Type B pancreatic cell (in vitro differentiated cells): ENCODE data around the gene PAK1. TPM values are rescaled to one million over a fixed set of nuclear protein-coding genes. Genes with fewer than 3 reads are reported as not detected.
"Not testable (repeated sequence)": the region's sequence is repeated elsewhere in the genome, so short reads cannot be mapped to it uniquely, and the experiment has no call there.

ENCODE experiments used
- DNase-seq: peaks from one replicate; pipeline ENCODE4 v3.0.0; 2021; ENCODE audit warnings: mixed read lengths; ENCODE audit not compliant: unreplicated experiment; ENCODE audit errors: extremely low spot score
- H3K27ac Mint-ChIP-seq: 2 replicates; pipeline ENCODE4 v1.8.0; 2021; ENCODE audit warnings: mild to moderate bottlenecking, mixed read lengths
- H3K27me3 Mint-ChIP-seq: 2 replicates; pipeline ENCODE4 v1.8.0; 2021; ENCODE audit warnings: mixed read lengths
- H3K36me3 Mint-ChIP-seq: 2 replicates; pipeline ENCODE4 v1.8.0; 2021; ENCODE audit warnings: mixed read lengths
- H3K4me1 Mint-ChIP-seq: one replicate; pipeline ENCODE4 v1.8.0; 2021; ENCODE audit warnings: mixed read lengths; ENCODE audit not compliant: unreplicated experiment
- H3K4me3 Mint-ChIP-seq: 2 replicates; pipeline ENCODE4 v1.8.0; 2021; ENCODE audit warnings: mild to moderate bottlenecking, mixed read lengths
- H3K9me3 Mint-ChIP-seq: 2 replicates; pipeline ENCODE4 v1.8.0; 2021; ENCODE audit warnings: mixed read lengths
- total RNA-seq: library from RNA; stranded (reverse); gene quantifications from 2 replicates; pipeline ENCODE4 v1.2.1, GENCODE V29; 2021; ENCODE audit warnings: low replicate concordance
- TF ChIP-seq, protein P1 (sequence below): fragments of 200-600 bp; sonication (generic); conservative IDR thresholded peaks from 2 replicates; pipeline ENCODE4 v1.5.0; 2021; ENCODE audit warnings: antibody characterized with exemption, mild to moderate bottlenecking

PAK1 gene
- total RNA-seq, 1 donor from 2014 or later, result 70.3 TPM

DNA sequence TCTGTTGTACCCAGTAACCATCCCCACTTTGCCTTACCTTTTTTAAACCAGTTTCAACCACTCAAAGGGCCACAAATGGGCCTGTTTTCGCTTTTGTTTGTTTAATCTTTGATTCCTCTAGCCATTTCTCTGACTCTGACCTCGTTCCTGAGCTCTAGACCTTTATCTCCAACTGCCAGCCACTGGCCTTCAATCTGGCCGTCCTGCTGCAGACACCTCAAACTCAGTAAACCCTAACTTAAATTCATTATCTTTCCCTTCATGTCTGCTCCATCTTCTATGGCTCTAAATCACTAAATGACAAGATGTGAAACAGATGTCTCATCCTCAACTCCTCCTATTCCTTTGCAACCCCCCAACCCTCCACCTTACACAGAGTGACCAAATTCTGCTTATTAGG lies 171.1 kb downstream of the PAK1 start:
- Mint-ChIP-seq H3K27ac (no peak overlapping the region), H3K27me3 (no peaks in the 10 kb centered on the region), H3K4me1 (no peaks in the 10 kb centered on the region), H3K36me3 (no peaks in the 10 kb centered on the region), H3K4me3 (no peak overlapping the region), H3K9me3 (no peaks in the 10 kb centered on the region)
- no peak for DNase-seq
- TF ChIP-seq, protein P1, sequence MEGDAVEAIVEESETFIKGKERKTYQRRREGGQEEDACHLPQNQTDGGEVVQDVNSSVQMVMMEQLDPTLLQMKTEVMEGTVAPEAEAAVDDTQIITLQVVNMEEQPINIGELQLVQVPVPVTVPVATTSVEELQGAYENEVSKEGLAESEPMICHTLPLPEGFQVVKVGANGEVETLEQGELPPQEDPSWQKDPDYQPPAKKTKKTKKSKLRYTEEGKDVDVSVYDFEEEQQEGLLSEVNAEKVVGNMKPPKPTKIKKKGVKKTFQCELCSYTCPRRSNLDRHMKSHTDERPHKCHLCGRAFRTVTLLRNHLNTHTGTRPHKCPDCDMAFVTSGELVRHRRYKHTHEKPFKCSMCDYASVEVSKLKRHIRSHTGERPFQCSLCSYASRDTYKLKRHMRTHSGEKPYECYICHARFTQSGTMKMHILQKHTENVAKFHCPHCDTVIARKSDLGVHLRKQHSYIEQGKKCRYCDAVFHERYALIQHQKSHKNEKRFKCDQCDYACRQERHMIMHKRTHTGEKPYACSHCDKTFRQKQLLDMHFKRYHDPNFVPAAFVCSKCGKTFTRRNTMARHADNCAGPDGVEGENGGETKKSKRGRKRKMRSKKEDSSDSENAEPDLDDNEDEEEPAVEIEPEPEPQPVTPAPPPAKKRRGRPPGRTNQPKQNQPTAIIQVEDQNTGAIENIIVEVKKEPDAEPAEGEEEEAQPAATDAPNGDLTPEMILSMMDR, result no peak

DNA sequence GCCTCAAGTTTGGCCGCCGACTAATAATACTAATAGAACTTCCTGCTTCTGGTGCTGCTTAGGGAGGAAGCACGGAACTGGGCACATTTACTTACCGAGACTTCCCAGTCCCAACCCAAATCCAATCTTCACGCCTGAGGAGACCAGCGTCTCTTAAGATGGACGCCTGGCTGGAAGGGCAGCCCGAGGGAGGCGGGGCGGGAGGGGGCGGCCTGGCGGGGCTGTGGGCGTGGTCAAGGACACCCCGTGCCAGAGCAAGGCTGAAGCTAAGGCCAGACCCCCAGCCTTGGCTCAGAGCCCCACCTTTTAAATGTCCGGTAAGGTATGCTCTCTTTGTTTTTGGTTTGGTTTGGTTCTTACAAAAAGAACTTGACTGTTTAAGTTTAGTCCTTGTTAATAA lies 172.4 kb downstream of the PAK1 start, which contains the start of gene GDPD4:
Gene GDPD4, minus strand, starts transcription at position 177 of the 400 bp plus-strand sequence. CDS start 16,549 bp downstream, outside the sequence.
- no peak for DNase-seq
- Mint-ChIP-seq H3K36me3 (no peaks in the 10 kb centered on the region), H3K9me3 (no peaks in the 10 kb centered on the region), H3K4me1 (no peaks in the 10 kb centered on the region), H3K27me3 (no peaks in the 10 kb centered on the region), H3K27ac (no peak within 1 kb of the TSS), H3K4me3 (no peak within 1 kb of the TSS)
- TF ChIP-seq, protein P1, result no peak

DNA sequence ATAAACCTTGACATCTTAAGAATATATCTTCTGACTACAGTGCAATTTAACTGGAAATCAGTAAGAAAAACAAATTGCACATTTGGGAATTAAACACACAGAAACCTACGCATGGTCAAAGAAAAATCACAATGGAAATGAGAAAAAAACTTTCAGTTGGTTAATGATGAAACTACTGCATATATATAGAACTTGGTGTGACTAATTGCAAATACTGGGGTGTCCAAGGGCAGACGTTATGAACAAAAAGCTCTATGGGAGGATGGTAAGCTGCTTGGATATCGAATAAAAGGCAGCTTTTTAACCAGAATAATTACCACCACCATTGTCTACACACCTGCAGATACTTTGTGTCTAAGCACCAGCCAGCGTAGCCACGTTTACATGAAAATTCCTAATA lies 173.2 kb downstream of the PAK1 start:
- Mint-ChIP-seq H3K27me3 (no peaks in the 10 kb centered on the region), H3K27ac (no peak overlapping the region), H3K9me3 (no peaks in the 10 kb centered on the region), H3K36me3 (no peaks in the 10 kb centered on the region), H3K4me1 (no peaks in the 10 kb centered on the region), H3K4me3 (no peak overlapping the region)
- DNase-seq, result no peak
- TF ChIP-seq, protein P1, result no peak

DNA sequence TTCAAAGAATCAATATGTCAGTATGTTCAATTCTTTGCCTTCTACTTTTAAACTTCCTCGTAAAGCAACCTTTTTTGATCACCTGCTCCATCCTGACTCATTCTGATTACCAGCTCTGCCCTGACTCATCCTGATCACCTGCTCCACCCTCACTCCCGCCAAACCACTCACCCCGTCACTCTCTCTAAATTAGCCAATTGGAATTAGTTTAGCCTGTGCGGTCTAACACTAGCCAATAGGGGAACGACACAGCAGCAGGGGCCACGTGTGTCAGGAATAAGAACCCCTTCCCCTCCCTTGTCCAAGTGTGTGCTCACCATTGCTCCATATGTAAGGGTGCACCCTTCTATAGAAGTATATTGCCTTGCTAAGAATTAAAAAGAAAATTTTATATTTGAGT lies 173.9 kb downstream of the PAK1 start:
- H3K4me3 Mint-ChIP-seq, H3K27me3 Mint-ChIP-seq, DNase-seq: not testable (repeated sequence)

DNA sequence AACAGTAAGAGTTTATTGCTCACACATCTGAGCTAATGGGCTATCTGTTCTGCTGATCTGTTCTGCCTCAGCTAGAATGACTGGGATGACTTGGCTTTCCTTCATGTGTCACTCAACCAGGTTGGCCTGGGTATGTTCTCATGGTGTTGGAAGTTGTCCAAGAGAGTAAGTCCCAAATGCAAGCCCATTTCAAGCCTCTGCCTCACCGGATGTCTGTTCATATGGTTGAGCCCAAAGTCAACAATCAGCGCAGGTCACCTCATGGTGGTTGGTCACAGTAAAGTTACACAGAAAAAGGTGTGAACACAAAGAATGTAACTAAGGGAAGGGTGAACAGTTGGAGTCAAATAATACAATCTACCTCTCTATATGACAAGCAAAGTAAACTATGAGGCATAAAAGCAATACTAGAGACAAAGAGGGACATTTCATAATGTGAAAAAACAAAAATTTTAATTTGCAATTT lies 174.3 kb downstream of the PAK1 start:
- Mint-ChIP-seq H3K27me3 (no peaks in the 10 kb centered on the region), H3K4me3 (no peak overlapping the region), H3K9me3 (peaks cover 1% of the 10 kb centered on the region), H3K27ac (peak overlapping the region; percentile 18), H3K4me1 (no peaks in the 10 kb centered on the region), H3K36me3 (no peaks in the 10 kb centered on the region)
- TF ChIP-seq, protein P1, result no peak
- no peak for DNase-seq

More for the DNA sequence above, 173.9 kb downstream of the PAK1 start:
- H3K4me1 Mint-ChIP-seq, H3K9me3 Mint-ChIP-seq, H3K36me3 Mint-ChIP-seq: not testable (repeated sequence)
- H3K27ac Mint-ChIP-seq, result peak overlapping the region; percentile 18

DNA sequence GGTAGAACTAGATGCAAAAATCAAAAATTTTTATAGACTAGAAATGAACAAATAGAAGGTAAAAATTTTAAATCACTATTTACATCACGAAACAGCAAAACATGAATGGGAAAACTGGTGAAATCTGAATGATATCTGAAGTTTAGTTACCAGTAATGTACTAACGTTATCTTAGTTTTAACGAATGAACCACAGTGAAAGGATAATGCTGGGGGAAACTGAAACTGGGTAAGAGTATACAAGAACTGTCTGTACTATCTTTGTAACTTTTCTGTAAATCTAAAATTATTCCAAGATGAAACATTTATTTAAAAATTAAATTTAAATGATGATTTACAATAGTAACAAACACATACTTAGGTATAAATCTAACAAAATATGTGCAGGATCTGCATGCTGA lies 179.9 kb downstream of the PAK1 start:
- Mint-ChIP-seq H3K27ac (no peak overlapping the region), H3K27me3 (no peaks in the 10 kb centered on the region)

More for the DNA sequence above, 179.9 kb downstream of the PAK1 start:
- Mint-ChIP-seq H3K4me3 (no peak overlapping the region), H3K36me3 (no peaks in the 10 kb centered on the region), H3K9me3 (peaks cover 3% of the 10 kb centered on the region), H3K4me1 (no peaks in the 10 kb centered on the region)
- TF ChIP-seq, protein P1, result no peak
- no peak for DNase-seq
